HG03064 (cell line): Measurements from ENCODE around the gene HIC1.

ENCODE experiments used
- ATAC-seq: cut with Tn5 transposase; IDR thresholded peaks from one replicate; pipeline ENCODE4 v1.9.1; 2021; ENCODE audit warnings: low read depth; ENCODE audit not compliant: unreplicated experiment

HIC1 gene

GRCh38 chr17:2095536-2095910, 40.6 kb downstream of the HIC1 start:
- no peak for ATAC-seq

DNA sequence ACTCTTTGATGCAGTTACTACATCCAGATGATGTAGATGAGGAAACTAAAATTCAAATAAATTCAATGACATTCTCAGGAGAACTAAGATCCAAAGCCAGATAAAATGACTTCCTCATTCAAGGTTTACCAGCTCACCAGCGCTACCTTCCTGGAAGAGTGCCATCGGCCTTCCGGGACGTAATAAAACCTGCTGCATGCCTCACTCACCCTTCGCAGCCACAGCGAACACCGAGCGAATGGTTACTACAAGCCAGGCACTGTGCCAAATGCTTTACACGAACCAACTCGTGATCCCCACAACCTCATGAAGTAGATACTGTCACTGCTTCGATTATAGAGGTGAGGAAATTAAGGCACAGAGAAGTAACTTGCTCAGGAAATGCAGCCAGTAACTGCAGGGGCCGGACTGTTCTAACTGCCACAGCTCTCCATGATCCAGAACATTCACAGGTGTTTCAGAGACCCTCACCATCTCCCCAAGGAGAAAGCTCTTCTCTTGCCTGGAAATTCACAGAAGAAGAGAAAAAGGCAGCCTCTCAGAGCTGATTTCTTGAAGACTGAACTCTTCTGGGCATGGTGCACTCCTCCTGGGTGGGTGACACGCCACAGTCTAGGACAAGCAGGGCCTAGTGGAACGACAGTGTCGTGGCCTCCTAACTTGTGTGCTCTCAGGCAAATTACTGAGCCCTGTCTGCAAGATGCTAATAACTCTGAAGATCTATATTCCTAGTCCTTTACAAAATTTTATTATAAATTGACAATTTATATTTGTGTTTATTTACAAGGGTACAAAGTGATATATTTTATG, 46.8 kb downstream of the HIC1 start:
- ATAC-seq, result no peak

- no peak for ATAC-seq
These were observed 48.3 kb downstream of the HIC1 start for GRCh38 chr17:2102931-2103809.

GRCh38 chr17:2105663-2106062, 50.8 kb downstream of the HIC1 start:
- ATAC-seq, result no peak

DNA sequence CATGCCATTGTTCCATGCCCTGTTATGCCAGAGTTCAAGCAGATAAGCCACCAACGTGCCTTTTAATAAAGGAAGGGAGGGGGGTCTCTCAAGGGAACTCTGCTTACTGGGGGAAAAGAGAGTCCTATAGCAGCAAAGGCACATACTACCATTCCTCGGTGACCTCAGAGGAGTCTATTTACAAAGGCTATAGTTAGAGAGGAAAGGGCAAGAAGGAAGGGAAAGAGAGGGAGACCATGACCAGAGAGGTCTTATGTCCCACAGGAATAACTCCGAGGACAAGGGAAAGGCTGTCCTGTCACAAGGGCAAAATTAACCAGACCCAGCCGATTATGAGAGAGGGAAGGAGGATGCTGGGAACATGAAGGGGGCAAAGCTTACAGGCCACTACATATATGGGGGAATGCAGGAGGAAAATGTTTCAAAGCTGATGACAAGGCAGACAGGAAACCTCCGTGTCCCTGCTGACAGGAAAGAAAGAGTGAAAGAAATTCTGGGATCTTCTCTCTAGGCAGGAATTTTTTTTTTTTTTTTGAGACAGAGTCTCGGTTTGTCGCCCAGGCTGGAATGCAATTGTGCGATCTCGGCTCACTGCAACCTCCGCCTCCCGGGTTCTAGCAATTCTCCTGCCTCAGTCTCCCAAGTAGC, 51.5 kb downstream of the HIC1 start:
- no peak for ATAC-seq

- no peak for ATAC-seq
These were observed 52.1 kb downstream of the HIC1 start for GRCh38 chr17:2107050-2107449.

DNA sequence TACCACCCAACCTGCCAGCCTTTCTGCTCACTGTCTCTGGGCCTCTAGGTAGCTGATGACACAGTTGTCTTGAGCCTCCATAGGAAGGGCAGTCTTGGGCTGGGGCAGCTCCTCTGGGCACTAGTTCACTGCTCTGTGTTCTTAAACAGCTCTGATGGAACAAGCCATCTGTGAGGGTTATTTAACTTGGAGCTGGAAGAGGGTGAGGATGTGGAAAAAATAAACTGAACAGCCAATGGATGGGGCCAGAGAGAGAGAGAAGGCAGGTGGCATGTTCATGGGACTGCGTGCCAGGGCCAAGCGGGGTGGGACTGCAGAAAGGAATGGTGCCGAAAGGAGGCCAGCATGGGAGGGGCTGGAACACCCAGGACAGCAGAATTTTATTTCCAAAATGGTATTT, 52.6 kb downstream of the HIC1 start:
- ATAC-seq, result no peak

DNA sequence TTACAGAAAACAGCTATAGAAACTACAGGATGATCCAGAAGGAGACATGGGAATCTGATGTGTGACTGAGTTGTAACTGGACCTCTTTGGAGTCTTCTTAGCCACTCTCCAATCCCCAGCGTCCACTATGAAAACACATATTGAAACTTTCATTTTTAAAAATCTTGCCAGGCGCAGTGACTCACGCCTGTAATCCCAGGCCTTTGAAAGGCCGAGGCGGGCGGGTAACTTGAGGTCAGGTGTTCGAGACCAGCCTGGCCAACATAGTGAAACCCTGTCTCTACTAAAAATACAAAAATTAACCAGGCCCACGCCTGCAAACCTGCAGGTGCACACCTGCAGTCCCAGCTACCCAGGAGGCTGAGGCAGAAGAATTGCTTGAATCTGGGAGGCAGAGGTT, 53.3 kb downstream of the HIC1 start:
- no peak for ATAC-seq

- no peak for ATAC-seq
These were observed 55.5 kb downstream of the HIC1 start for GRCh38 chr17:2110436-2110835.

- no peak for ATAC-seq
These were observed 56.8 kb downstream of the HIC1 start for GRCh38 chr17:2111691-2112090.
